Peyer's patch (tissue), 4 donors: ENCODE results near the gene PEX10. TPM values are rescaled to one million over a fixed set of nuclear protein-coding genes. Genes with fewer than 3 reads are reported as not detected.

Source experiments
- DNase-seq, 3 donors: peaks; one replicate each; pipeline ENCODE4 v3.0.0-alpha.2; 2017 to 2019
- H3K27ac ChIP-seq, 4 donors: fragments of 200-600 bp; sonication (generic); one replicate each; pipeline ENCODE4 v1.5.1; 2016 to 2019
- H3K27me3 ChIP-seq, 2 donors: fragments of 200-600 bp; sonication (generic); one replicate each; pipeline ENCODE4 v1.5.1; 2019
- H3K36me3 ChIP-seq, 3 donors: fragments of 200-600 bp; sonication (generic); one replicate each; pipeline ENCODE4 v1.5.1; 2016 to 2019
- H3K4me1 ChIP-seq, 4 donors: fragments of 200-600 bp; sonication (generic); one replicate each; pipeline ENCODE4 v1.5.1; 2016 to 2019
- H3K4me3 ChIP-seq, 4 donors: fragments of 200-600 bp; sonication (generic); 1 replicate in 3 of 4; 2 replicates in 1 of 4; pipeline ENCODE4 v1.5.1; 2016 to 2019; ENCODE audit warnings: mild to moderate bottlenecking in 1 of 4
- H3K9me3 ChIP-seq, 4 donors: fragments of 200-600 bp; sonication (generic); one replicate each; pipeline ENCODE4 v1.5.1; 2016 to 2019; ENCODE audit warnings: mild to moderate bottlenecking in 1 of 4
- POLR2A ChIP-seq, 2 donors: fragments of 450-650 bp; IDR thresholded peaks; one replicate each; pipeline ENCODE4 v1.5.1; 2017; ENCODE audit warnings: antibody characterized with exemption in 2 of 2, mild to moderate bottlenecking in 2 of 2, moderate library complexity in 2 of 2
- total RNA-seq, 4 donors: library from RNA; depleted of rRNA; stranded (reverse); fragments of >200 nt; gene quantifications; one replicate each; pipeline ENCODE4 v1.1.0, GENCODE V29; 2016
- TF ChIP-seq, protein P1 (sequence below), 6 experiments: fragments of 450-650 bp in 4 of 6; fragments of 200-600 bp in 2 of 6; sonication (generic) in 1 of 6; IDR thresholded peaks; one replicate each; pipeline ENCODE4 v1.5.1; 2017 to 2019; ENCODE audit warnings: antibody characterized with exemption in 6 of 6, mild to moderate bottlenecking in 3 of 6, moderate library complexity in 1 of 6

Gene PEX10
- total RNA-seq, 4 donors from 2014 or later, result 16.9 to 29.6 (median 19.9) TPM

DNA sequence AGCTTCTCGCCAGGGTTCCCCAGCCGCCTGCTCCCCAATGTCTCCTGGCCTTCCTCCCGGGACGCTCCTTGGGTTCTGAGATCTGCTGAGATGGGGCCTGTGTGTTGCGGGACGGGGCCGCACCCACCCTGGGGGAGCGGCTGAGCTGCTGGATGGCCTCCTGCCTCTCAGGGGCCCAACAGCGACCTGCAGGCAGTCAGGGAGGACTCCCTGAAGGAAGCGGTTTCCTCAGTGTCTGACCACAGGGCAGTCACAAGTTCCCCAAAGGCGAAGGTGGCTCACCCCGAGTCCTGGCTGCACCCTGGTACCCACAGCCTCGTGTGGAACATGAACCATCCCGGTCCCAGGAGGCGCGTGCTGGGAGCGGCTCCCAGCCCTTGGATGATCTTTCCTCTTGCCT, 45.1 kb upstream of the PEX10 start:
- H3K27me3 ChIP-seq, result no peaks in the 10 kb centered on the region
- H3K27ac ChIP-seq, result no peak overlapping the region
- no peak for DNase-seq
- H3K9me3 ChIP-seq, result no peaks in the 10 kb centered on the region
- H3K4me3 ChIP-seq, result no peak overlapping the region
- H3K4me1 ChIP-seq, result no peaks in the 10 kb centered on the region
- H3K36me3 ChIP-seq, result no peaks in the 10 kb centered on the region
- TF ChIP-seq, protein P1, sequence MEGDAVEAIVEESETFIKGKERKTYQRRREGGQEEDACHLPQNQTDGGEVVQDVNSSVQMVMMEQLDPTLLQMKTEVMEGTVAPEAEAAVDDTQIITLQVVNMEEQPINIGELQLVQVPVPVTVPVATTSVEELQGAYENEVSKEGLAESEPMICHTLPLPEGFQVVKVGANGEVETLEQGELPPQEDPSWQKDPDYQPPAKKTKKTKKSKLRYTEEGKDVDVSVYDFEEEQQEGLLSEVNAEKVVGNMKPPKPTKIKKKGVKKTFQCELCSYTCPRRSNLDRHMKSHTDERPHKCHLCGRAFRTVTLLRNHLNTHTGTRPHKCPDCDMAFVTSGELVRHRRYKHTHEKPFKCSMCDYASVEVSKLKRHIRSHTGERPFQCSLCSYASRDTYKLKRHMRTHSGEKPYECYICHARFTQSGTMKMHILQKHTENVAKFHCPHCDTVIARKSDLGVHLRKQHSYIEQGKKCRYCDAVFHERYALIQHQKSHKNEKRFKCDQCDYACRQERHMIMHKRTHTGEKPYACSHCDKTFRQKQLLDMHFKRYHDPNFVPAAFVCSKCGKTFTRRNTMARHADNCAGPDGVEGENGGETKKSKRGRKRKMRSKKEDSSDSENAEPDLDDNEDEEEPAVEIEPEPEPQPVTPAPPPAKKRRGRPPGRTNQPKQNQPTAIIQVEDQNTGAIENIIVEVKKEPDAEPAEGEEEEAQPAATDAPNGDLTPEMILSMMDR (IDR thresholded peaks at IDR 0.05), result no peak
- TF ChIP-seq POLR2A (IDR thresholded peaks at IDR 0.05), result no peak

- Histone ChIP-seq H3K9me3 (no peaks in the 10 kb centered on the region), H3K36me3 (no peaks in the 10 kb centered on the region), H3K4me1 (no peaks in the 10 kb centered on the region), H3K27ac (no peak overlapping the region), H3K27me3 (no peaks in the 10 kb centered on the region), H3K4me3 (no peak overlapping the region)
- DNase-seq, result no peak
- TF ChIP-seq POLR2A (IDR thresholded peaks at IDR 0.05), result no peak
- TF ChIP-seq, protein P1 (IDR thresholded peaks at IDR 0.05), result no peak
Observed at GRCh38 chr1:2455757-2456156, 43.4 kb upstream of the PEX10 start.

GRCh38 chr1:2454227-2454626, 41.9 kb upstream of the PEX10 start:
- Histone ChIP-seq H3K36me3 (no peaks in the 10 kb centered on the region), H3K9me3 (no peaks in the 10 kb centered on the region), H3K27ac (no peak overlapping the region), H3K4me3 (no peak overlapping the region), H3K27me3 (no peaks in the 10 kb centered on the region), H3K4me1 (no peaks in the 10 kb centered on the region)
- TF ChIP-seq, protein P1 (IDR thresholded peaks at IDR 0.05), result no peak
- no peak for TF ChIP-seq POLR2A (IDR thresholded peaks at IDR 0.05)
- no peak for DNase-seq

DNA sequence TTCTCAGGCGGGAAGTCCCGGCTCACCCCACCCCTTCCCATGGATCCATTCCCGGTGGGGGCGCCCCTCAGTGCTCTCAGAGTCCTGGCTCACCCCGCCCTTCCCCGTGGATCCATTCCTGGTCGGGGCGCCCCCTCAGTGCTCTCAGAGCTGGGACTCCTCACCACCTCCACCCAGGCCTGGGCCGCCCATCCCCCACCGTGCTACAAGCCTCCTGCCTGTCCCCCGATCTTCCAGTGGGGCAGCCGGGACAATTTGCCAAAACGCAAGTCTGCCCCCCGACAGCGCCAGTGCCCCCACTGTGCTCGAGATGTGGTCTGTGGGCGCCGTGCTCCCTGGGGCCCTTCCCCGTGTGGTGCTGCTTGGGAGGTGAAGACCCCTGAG, 40.6 kb upstream of the PEX10 start:
- no peak overlapping the region for H3K27ac ChIP-seq
- no peak for TF ChIP-seq POLR2A (IDR thresholded peaks at IDR 0.05)
- no peak for DNase-seq
- no peaks in the 10 kb centered on the region for H3K27me3 ChIP-seq
- H3K36me3 ChIP-seq, result no peaks in the 10 kb centered on the region
- H3K4me1 ChIP-seq, result no peaks in the 10 kb centered on the region
- no peak overlapping the region for H3K4me3 ChIP-seq
- no peaks in the 10 kb centered on the region for H3K9me3 ChIP-seq

- H3K27me3 ChIP-seq, result no peaks in the 10 kb centered on the region
- no peaks in the 10 kb centered on the region for H3K9me3 ChIP-seq
- no peak for TF ChIP-seq POLR2A (IDR thresholded peaks at IDR 0.05)
- TF ChIP-seq, protein P1 (IDR thresholded peaks at IDR 0.05), result no peak
- DNase-seq, result no peak
- H3K4me1 ChIP-seq, result no peaks in the 10 kb centered on the region
- no peak overlapping the region for H3K27ac ChIP-seq
- H3K4me3 ChIP-seq, result no peak overlapping the region
- no peaks in the 10 kb centered on the region for H3K36me3 ChIP-seq
Observed at GRCh38 chr1:2452201-2452931, 40.0 kb upstream of the PEX10 start.

DNA sequence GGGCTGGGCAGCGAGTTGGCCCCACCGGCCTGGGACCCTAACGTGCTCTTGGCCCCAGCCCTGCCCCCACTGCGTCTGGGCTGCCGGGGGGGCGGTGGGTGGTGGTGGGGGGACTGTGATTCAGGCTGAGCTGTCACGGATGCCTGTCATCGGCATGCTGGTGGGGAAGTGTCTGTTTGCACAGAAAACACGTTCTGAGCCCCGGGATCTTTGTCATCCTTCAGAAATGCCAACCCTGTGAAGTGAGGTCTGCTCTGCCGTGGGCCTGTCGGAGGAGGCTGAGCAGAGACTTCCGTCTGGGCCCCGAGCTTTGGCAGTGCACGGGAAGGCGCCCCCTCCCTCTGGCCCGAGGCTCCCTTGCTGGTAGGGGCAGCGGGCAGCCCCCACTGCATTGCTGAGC, 39.4 kb upstream of the PEX10 start:
- Histone ChIP-seq H3K4me3 (no peak overlapping the region), H3K36me3 (no peaks in the 10 kb centered on the region), H3K27me3 (no peaks in the 10 kb centered on the region), H3K9me3 (no peaks in the 10 kb centered on the region), H3K27ac (no peak overlapping the region), H3K4me1 (no peaks in the 10 kb centered on the region)
- DNase-seq, result no peak
- TF ChIP-seq, protein P1 (IDR thresholded peaks at IDR 0.05), result no peak
- no peak for TF ChIP-seq POLR2A (IDR thresholded peaks at IDR 0.05)
